Dendritic cell treated with granulocyte-macrophage colony-stimulating factor and Interleukin-4, amounts not matched to agents 40 ng/mL and 50 ng/mL, for 4 days (primary cell): ENCODE results near the gene VWA1.

ENCODE experiments used
- H3K27ac Mint-ChIP-seq: one replicate; pipeline ENCODE4 v1.8.0; 2022; ENCODE audit warnings: mild to moderate bottlenecking, mixed read lengths
- H3K27me3 Mint-ChIP-seq: one replicate; pipeline ENCODE4 v1.8.0; 2022; ENCODE audit warnings: mild to moderate bottlenecking, mixed read lengths
- H3K36me3 Mint-ChIP-seq: one replicate; pipeline ENCODE4 v1.8.0; 2022; ENCODE audit warnings: low read depth, mixed read lengths
- H3K4me1 Mint-ChIP-seq: one replicate; pipeline ENCODE4 v1.8.0; 2022; ENCODE audit warnings: low read depth, mixed read lengths
- H3K4me3 Mint-ChIP-seq: one replicate; pipeline ENCODE4 v1.8.0; 2022; ENCODE audit warnings: mild to moderate bottlenecking, moderate library complexity, mixed read lengths
- H3K9me3 Mint-ChIP-seq: one replicate; pipeline ENCODE4 v1.8.0; 2022; ENCODE audit warnings: mixed read lengths
- intact Hi-C: fragments of 100-400 bp; cut with micrococcal nuclease; formaldehyde crosslinking; loops from one replicate; pipeline ENCODE4 v1.15.0; 2022

VWA1 gene, protein sequence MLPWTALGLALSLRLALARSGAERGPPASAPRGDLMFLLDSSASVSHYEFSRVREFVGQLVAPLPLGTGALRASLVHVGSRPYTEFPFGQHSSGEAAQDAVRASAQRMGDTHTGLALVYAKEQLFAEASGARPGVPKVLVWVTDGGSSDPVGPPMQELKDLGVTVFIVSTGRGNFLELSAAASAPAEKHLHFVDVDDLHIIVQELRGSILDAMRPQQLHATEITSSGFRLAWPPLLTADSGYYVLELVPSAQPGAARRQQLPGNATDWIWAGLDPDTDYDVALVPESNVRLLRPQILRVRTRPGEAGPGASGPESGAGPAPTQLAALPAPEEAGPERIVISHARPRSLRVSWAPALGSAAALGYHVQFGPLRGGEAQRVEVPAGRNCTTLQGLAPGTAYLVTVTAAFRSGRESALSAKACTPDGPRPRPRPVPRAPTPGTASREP

DNA sequence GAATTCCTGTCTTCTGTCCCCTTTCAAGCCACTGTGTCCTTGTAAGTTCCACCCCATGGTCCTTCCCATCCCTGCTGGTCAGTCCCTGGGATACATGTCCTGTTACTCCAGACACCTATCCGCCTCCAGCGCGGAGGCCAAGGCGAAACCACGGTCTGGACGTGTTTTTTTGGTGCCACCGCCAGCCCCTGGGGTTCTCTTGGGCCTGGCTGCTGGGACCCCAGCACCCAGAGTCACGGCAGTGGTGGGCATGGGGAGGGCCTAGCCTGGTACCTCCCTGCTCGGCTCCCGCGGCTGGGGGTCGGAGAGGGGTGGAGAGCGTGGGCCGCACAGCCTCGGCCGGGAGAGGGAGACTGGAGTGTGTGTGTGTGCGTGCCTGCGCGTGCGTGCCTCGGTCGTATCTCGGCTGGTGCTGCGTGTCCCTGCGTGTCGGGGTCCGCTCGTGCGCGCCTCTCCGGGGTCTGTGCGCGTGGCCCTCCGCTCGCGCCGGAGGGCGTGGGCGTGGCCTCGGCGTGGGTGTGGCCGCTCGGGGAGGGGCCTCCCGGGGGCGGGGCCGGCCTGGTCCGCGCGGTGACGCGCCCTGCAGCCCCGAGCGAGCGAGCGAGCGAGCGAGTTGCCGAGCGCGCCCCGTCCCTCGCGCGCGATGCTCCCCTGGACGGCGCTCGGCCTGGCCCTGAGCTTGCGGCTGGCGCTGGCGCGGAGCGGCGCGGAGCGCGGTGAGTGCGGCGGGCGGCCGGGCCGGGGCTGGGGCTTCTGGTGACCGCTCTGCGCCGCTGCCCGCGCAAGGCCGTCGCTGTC is at the start of gene VWA1:
TSS of gene VWA1 (plus strand) at position 585 of the 798 bp plus-strand sequence. CDS start at position 644, 59 bp downstream.
- Mint-ChIP-seq H3K27me3 (peaks cover 87% of the 10 kb centered on the region), H3K4me3 (peak within 1 kb of the TSS; percentile 64), H3K4me1 (peaks cover 27% of the 10 kb centered on the region), H3K36me3 (no peaks in the 10 kb centered on the region), H3K27ac (no peak within 1 kb of the TSS), H3K9me3 (no peaks in the 10 kb centered on the region)
- intact Hi-C loops, result no loop called here

DNA sequence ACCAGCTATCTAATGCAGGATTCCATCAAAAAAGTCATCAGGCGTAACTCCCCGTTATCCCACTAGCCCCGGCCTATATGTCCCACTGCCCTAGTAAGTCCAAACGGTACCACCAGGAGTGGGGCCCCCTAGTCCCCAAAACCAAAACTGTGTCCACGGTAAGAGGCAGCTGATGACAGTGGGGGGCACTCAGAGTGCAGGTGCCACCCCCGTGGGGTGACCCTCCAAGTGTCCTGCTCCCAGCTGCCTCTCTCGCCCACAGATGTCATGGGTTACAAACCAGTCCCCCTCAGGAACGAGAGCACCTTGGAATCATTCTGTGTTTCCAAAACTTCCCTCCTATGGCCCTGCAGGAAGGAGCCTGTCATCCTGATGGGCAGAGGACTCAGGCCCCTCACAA is 49.6 kb upstream of the VWA1 start:
- Mint-ChIP-seq H3K27me3 (no peaks in the 10 kb centered on the region), H3K27ac (no peak overlapping the region), H3K4me3 (no peak overlapping the region), H3K36me3 (peaks cover 78% of the 10 kb centered on the region), H3K9me3 (no peaks in the 10 kb centered on the region), H3K4me1 (peaks cover 6% of the 10 kb centered on the region)
- intact Hi-C loops, result no loop called here

GRCh38 chr1:1387098-1388077 is 48.1 kb upstream of the VWA1 start:
- no peaks in the 10 kb centered on the region for H3K27me3 Mint-ChIP-seq
- peaks cover 12% of the 10 kb centered on the region for H3K4me1 Mint-ChIP-seq
- intact Hi-C loops, result no loop called here
- peaks cover 82% of the 10 kb centered on the region for H3K36me3 Mint-ChIP-seq
- no peak overlapping the region for H3K4me3 Mint-ChIP-seq
- no peaks in the 10 kb centered on the region for H3K9me3 Mint-ChIP-seq
- H3K27ac Mint-ChIP-seq, result no peak overlapping the region

GRCh38 chr1:1388078-1388472 is 47.4 kb upstream of the VWA1 start:
- no peaks in the 10 kb centered on the region for H3K27me3 Mint-ChIP-seq
- no peaks in the 10 kb centered on the region for H3K9me3 Mint-ChIP-seq
- intact Hi-C loops, result no loop called here
- H3K36me3 Mint-ChIP-seq, result peaks cover 89% of the 10 kb centered on the region
- no peak overlapping the region for H3K27ac Mint-ChIP-seq
- H3K4me3 Mint-ChIP-seq, result no peak overlapping the region
- peaks cover 7% of the 10 kb centered on the region for H3K4me1 Mint-ChIP-seq

- Mint-ChIP-seq H3K4me3 (no peak overlapping the region), H3K4me1 (peaks cover 13% of the 10 kb centered on the region), H3K27me3 (no peaks in the 10 kb centered on the region), H3K9me3 (no peaks in the 10 kb centered on the region), H3K27ac (no peak overlapping the region), H3K36me3 (peaks cover 100% of the 10 kb centered on the region)
- intact Hi-C loops, result no loop called here
Observed at GRCh38 chr1:1390675-1391074, 44.8 kb upstream of the VWA1 start.

GRCh38 chr1:1391225-1391624 is 44.3 kb upstream of the VWA1 start:
- Mint-ChIP-seq H3K4me1 (peaks cover 14% of the 10 kb centered on the region), H3K36me3 (peaks cover 99% of the 10 kb centered on the region), H3K9me3 (no peaks in the 10 kb centered on the region), H3K4me3 (no peak overlapping the region), H3K27ac (no peak overlapping the region), H3K27me3 (no peaks in the 10 kb centered on the region)
- intact Hi-C loops, result no loop called here

DNA sequence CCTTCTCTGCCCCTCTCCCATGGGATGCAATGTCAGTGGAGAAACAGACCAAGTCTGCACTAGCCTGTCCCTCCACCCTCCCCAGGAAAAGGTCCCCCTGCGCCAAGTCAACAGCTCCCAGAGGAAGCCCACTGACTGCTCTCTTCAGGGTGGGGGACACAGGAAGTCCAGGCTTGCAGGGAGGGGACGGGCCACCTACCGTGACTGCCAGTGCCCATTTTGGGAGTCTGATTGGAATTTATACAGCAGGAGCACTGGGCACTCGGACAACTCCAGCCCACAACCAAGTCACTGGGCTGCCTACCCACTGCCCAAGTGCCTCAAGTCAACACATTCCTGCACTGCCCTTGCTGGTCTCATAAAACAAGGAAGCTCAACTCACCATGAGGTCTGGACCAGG is 42.5 kb upstream of the VWA1 start:
- Mint-ChIP-seq H3K27ac (no peak overlapping the region), H3K4me1 (peaks cover 17% of the 10 kb centered on the region), H3K4me3 (no peak overlapping the region), H3K36me3 (peaks cover 97% of the 10 kb centered on the region), H3K27me3 (no peaks in the 10 kb centered on the region), H3K9me3 (no peaks in the 10 kb centered on the region)
- intact Hi-C loops, result no loop called here

- intact Hi-C loops, result no loop called here
- no peak overlapping the region for H3K27ac Mint-ChIP-seq
- no peaks in the 10 kb centered on the region for H3K27me3 Mint-ChIP-seq
- H3K36me3 Mint-ChIP-seq, result peaks cover 97% of the 10 kb centered on the region
- no peaks in the 10 kb centered on the region for H3K9me3 Mint-ChIP-seq
- peaks cover 21% of the 10 kb centered on the region for H3K4me1 Mint-ChIP-seq
- H3K4me3 Mint-ChIP-seq, result no peak overlapping the region
Observed at GRCh38 chr1:1393428-1393827, 42.1 kb upstream of the VWA1 start.

DNA sequence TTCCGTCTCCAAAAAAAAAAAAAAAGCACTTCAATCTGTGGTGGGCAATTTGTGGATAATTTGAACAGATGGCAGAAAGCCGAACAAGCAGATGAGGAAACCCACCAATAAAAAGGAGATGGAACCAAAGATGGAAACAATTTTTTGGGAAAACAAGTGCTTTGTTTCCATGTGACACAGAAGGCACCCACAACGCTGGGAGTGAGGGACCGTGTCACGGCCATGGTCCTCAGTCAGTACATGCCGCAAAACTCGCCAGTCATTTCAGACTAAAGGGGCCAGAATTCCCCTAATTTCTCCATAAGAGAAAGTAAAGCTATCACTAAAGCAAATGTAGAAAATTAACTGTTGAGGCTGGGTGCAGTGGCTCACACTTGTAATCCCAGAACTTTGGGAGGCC is 41.4 kb upstream of the VWA1 start:
- intact Hi-C loops, result no loop called here
- no peak overlapping the region for H3K27ac Mint-ChIP-seq
- H3K9me3 Mint-ChIP-seq, result no peaks in the 10 kb centered on the region
- H3K36me3 Mint-ChIP-seq, result peaks cover 93% of the 10 kb centered on the region
- no peak overlapping the region for H3K4me3 Mint-ChIP-seq
- H3K4me1 Mint-ChIP-seq, result peaks cover 21% of the 10 kb centered on the region
- no peaks in the 10 kb centered on the region for H3K27me3 Mint-ChIP-seq

GRCh38 chr1:1395166-1395565 is 40.3 kb upstream of the VWA1 start:
- Mint-ChIP-seq H3K36me3 (peaks cover 92% of the 10 kb centered on the region), H3K4me3 (no peak overlapping the region), H3K4me1 (peaks cover 24% of the 10 kb centered on the region), H3K27ac (no peak overlapping the region), H3K27me3 (no peaks in the 10 kb centered on the region), H3K9me3 (no peaks in the 10 kb centered on the region)
- intact Hi-C loops, result no loop called here

- H3K27me3 Mint-ChIP-seq, result no peaks in the 10 kb centered on the region
- peak overlapping the region; percentile 91 for H3K4me3 Mint-ChIP-seq
- no peaks in the 10 kb centered on the region for H3K9me3 Mint-ChIP-seq
- peaks cover 40% of the 10 kb centered on the region for H3K4me1 Mint-ChIP-seq
- H3K36me3 Mint-ChIP-seq, result peaks cover 92% of the 10 kb centered on the region
- peak overlapping the region; percentile 90 for H3K27ac Mint-ChIP-seq
- intact Hi-C loops, result no loop called here
Observed at GRCh38 chr1:1397839-1398523, 37.5 kb upstream of the VWA1 start.

GRCh38 chr1:1398677-1399186 is 36.8 kb upstream of the VWA1 start:
- Mint-ChIP-seq H3K27ac (peak overlapping the region; percentile 90), H3K27me3 (no peaks in the 10 kb centered on the region), H3K4me3 (peak overlapping the region; percentile 91), H3K4me1 (peaks cover 47% of the 10 kb centered on the region), H3K36me3 (peaks cover 92% of the 10 kb centered on the region), H3K9me3 (no peaks in the 10 kb centered on the region)
- intact Hi-C loops, result loop anchor here (1.0 kb wide), 1 partner anchor 23 kb away; the partner anchor contains the start of gene AURKAIP1
